ENCODE measurements around the gene CNPY3.
"Not testable (repeated sequence)": the region's sequence is repeated elsewhere in the genome, so short reads cannot be mapped to it uniquely, and the experiment has no call there.

The CNPY3 gene

DNA sequence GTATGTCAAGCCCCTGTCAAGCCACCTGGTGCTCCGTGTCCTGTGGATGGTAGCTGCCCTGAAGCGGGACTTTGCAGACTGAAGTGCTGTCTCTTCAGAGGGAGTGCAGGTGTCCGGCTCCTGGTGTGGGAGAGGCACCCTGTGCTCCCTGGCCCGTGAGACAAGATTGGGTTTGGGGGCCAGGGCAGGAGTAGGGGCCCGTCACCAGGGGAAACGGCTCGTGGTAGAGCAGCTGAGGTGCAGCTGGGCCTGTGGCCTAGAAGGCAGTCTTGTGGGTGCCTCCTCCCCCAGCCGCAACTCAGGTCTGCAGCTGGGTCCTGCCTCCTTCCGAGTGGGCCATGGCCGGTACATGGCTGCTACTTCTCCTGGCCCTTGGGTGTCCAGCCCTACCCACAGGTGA is 13.5 kb upstream of the CNPY3 start, which contains the start of gene PTCRA:
PTCRA (plus strand) TSS at position 322 of the 400 bp plus-strand sequence; CDS start at position 339, 17 bp downstream.
- no peak for DNase-seq (ENCODE audit: low read depth)

DNA sequence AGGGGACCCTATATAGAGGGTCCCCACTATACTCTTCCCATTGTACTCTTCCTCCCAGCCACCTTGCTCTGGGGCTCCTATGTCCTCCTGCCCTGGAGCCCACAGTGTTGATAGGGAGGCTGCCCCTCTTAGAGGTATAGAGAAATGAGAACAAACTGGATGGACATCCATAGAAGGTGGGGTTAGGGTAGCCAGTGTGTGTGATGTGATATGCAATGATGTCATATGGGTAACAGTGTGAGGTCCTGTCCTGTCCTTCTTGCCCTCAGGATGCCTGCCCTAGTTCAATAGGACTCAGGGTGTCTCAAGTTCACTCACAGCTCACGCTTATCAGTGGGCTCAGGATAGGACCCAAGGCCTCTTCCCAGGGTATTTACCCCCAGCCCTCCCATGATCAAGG is 13.0 kb upstream of the CNPY3 start:
- DNase-seq (ENCODE audit: low read depth), result no peak

DNA sequence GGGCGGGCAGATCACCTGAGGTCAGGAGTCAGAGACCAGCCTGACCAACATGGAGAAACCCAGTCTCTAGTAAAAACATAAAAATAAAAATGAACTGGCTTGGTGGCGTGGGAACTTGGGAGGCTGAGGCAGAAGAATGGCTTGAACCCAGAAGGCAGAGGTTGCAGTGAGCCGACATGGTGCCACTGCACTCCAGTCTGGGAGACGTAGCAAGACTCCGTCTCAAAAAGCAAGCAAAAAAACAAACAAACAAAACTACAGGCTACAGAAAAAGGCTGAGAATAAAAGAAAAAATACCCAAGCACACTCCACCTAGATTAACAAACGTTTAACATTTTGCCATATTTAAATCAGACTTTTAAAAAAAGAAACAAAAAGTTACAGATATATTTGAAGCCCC is 7.5 kb upstream of the CNPY3 start:
- no peak for DNase-seq (ENCODE audit: low read depth)

DNA sequence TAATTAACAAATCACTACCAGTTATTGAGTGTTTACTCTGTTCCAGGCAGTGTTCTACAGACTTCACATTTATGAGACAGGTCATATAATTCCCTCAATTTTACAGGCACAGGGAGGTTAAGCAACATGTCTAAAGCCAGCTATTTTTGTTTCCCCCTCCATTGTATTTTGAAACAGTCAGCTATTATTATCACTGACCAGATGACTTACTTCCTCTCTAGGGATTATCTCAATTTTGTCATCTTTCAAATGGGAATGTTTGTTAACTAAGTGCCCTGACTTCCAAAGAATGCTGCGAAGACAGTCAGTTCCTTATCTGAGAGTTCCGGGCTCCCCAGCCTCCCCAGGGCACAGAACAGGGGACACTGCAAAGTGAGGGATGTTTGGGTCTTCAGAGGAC is 5.6 kb upstream of the CNPY3 start:
- DNase-seq (ENCODE audit: low read depth), result no peak

DNA sequence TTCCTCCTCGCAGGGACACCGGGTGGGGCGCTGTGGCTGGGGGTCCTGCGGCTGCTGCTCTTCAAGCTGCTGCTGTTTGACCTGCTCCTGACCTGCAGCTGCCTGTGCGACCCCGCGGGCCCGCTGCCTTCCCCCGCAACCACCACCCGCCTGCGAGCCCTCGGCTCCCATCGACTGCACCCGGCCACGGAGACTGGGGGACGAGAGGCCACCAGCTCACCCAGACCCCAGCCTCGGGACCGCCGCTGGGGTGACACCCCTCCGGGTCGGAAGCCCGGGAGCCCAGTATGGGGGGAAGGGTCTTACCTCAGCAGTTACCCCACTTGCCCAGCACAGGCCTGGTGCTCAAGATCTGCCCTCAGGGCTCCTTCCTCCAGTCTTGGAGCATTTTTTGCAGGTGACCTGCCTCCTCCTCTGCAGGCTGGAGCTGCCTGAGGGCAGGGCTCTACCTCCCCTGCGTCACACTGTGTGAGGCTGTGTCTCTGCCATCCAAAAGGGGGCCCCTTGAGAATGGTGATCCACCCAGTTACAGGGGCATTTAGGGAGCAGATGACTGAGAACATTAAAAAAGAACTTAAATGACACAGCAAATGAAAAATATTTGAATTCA is 3.9 kb upstream of the CNPY3 start:
- DNase-seq (ENCODE audit: low read depth), result no peak

DNA sequence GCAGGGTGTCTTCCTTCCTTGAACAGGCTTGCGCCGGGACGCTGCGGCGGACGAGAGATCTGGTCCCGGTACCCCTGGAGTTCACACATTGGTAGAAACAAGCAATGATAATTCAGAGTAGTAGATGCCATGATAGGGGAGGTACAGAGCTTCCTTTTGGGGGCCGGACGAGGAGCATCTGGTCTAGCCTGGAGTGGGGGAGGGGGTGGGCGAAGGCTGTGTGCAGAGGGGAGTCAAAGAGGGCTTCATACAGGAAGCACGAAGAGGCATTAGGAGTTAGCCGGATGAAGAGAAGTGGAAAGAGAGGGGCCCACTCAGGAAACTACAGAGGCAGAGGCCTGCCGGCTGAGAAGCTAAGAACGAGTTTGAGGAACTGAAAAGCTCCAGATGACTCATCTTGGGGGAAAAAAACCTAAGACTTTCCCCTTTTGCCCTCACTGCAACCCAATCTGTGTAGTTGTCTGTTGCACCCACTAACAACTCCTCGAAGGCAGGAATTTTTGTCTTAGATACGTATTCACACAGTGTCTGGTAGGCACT is 611 bp downstream of the CNPY3 start:
- DNase-seq (ENCODE audit: low read depth), result peak; percentile 37

DNA sequence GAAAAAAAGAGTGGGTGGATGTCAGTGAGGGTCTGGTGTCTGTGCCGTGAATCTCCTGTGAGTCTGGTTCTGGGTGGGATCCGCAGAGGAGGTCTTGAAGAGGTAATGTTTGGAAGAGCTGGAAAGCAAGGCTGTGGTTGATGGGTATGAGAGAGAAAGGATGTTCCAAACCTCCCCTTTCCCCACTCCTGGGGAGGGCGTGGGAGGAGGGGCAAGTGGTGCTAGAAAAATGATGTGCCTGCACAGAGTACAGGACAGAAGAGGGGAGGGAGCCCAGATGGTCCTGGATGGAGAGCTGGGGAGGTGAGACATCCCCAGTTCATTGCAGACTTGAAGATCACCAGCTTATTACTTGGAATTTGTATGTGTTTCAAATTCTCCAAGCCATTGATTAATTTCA is 3.1 kb downstream of the CNPY3 start:
- no peak for DNase-seq (ENCODE audit: low read depth)

DNA sequence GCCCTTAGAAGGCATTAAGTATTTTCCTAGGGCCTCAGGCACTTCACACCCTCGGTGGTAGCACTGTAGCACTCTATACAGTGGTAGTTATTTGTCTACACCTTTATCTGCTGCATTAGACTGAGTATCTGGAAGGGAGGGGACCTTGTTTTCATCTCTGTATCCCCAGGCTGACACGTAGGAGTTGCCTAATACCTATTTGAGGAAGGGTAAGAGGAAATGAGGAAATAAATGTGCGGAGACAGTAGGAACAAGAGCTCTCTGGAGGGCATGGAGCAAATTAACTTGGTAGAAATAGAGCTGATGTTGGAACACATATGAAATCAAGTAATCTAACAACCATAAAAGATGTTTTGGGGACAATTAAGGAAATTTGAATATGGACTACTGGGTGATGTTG is 3.9 kb downstream of the CNPY3 start:
- no peak for DNase-seq (ENCODE audit: low read depth)

DNA sequence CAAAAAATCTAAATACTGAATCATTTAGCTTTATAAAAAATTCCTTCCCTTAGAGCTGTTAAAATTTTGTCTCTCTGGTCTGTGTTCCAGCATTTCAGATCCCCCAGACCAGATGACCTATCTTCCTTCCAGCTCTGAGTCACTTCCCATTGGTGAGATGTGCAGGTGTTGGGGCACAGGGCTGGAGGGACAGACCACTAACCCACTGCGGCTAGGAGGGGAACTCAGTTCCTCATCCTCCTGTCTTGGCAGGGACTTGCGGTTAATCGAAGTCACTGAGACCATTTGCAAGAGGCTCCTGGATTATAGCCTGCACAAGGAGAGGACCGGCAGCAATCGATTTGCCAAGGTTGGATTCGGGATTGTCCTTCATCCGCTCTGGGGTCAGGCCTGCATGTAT is 6.0 kb downstream of the CNPY3 start:
- DNase-seq (ENCODE audit: low read depth), result no peak

DNA sequence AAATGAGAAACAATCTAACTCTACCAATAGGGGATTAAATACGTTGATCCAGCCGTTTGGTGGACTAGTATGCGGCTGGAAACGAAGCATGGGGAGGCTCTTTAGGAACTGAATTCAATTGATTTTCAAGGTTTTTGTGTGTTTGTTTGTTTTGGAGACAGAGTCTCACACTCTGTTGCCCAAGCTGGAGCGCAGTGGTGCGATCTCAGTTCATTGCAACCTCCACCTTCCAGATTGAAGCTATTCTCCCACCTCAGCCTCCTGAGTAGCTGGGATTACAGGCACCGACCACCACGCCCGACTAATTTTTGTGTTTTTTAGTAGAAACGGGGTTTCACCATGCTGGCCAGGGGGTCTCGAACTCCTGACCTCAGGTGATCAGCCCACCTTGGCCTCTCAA is 7.1 kb downstream of the CNPY3 start:
- no peak for DNase-seq (ENCODE audit: low read depth)

DNA sequence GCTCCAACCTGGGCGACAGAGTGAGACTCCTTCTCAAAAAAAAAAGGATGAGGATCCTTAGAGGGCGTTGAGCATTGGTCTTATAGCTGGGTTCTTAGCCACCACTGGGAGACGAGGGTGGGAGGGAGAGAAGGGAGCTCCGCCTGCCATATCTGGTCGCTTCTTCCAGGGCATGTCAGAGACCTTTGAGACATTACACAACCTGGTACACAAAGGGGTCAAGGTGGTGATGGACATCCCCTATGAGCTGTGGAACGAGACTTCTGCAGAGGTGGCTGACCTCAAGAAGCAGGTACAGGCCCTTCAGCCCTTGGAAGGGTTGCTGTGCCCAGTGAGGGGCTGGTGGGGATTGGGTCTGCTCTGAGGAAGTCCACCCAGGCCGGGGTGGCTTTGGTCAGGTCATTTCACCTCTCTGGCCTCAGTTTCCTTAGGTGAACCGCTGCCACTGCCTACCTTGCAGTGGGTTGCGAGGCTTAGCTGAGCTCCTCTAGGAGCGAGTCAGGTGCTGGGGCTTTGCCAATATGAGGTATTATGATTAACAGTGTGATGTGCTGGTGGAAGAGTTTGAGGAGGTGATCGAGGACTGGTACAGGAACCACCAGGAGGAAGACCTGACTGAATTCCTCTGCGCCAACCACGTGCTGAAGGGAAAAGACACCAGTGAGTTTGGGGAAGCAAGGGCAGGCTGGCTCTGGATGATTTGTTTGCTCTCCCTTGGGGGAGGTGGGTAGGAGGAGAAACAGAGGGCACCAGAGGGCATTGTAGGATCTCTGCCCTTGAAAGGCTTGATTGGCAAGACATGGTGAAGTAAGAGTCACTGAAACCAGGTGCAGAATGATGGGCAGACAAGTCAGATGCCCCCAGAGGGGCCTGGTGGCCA is 8.5 kb downstream of the CNPY3 start:
- no peak for DNase-seq (ENCODE audit: low read depth)

DNA sequence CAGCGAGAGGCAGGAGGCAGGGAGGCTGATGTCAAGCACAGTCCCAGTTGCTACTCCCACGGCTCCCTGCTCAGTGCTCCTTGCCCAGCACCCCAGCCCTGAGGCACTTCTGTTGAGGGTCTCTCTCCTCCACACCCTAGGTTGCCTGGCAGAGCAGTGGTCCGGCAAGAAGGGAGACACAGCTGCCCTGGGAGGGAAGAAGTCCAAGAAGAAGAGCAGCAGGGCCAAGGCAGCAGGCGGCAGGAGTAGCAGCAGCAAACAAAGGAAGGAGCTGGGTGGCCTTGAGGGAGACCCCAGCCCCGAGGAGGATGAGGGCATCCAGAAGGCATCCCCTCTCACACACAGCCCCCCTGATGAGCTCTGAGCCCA is 9.1 kb downstream of the CNPY3 start:
- DNase-seq (ENCODE audit: low read depth), result no peak

DNA sequence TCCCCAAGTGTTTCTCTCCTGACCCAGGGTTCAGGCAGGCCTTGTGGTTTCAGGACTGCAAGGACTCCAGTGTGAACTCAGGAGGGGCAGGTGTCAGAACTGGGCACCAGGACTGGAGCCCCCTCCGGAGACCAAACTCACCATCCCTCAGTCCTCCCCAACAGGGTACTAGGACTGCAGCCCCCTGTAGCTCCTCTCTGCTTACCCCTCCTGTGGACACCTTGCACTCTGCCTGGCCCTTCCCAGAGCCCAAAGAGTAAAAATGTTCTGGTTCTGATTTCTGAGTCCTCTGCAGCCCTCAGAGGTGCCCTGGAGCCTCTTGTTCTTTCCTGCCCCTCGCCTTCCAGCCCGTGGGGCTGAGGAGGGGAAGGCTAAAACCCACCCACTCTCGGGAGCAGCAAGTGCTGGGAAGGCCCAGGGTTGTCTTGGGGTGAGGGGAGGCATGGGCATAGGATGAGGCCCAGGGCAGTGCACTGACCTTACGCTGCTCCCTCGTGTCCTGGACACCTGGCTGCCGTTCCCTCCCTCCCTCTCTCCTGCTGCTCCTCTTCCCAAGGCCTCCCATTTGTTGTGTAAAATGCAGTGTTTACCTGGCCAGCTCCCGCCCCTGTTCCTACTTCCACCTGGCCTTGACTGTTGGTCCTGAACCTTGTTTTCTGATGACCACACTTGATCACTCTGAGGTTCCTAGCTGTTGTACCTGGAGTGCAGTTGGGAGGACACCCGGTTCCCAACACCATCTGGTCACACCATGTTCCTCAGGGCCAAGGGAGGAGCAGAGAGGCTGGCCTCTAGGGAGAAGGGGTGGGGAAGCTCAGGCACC is 9.9 kb downstream of the CNPY3 start:
- DNase-seq (ENCODE audit: low read depth), result no peak

DNA sequence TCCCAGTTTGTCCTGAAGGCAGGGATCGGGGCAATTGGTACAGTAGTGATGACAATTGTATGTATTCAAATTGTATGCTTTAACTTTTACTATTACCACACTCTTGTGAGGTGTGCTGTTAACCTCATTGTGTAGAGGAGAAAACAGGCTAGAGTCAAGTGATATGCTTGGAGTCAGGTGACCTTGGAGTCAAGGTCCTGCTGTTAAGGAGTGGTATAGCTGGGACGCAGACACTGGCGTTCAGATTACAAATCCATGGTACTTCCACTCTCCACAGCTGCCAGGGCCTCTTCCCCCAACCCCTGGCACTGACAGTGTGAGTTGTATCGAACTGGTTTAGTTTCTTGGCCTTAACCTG is 10.5 kb downstream of the CNPY3 start:
- DNase-seq (ENCODE audit: low read depth), result no peak

DNA sequence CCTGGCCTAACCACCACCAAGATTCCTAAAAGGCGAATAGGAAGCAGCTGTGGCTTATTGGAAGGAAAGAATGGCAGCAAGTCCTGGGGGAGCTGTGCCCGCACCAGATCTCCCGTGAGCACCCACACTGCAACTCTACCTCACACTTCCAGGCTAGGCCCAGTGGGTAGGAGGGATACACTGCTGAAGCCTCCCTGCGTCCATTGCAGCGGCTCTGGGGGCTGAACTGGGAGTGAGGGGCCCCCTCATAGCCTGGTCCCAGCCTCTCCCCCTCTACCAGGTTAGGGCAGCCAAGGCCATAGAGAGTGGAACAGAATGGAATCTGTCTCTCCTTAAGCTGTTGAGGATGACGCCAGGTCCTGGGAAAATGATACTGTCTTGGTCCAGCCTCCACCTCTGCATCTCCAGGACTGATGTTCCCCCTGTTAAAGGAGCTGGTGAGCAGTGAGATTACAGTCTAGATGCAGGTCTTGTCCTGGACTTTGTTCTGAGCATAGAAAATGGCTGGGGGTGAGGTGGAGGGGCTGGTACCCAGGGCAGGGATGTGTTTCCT is 11.3 kb downstream of the CNPY3 start:
- DNase-seq (ENCODE audit: low read depth), result no peak

DNA sequence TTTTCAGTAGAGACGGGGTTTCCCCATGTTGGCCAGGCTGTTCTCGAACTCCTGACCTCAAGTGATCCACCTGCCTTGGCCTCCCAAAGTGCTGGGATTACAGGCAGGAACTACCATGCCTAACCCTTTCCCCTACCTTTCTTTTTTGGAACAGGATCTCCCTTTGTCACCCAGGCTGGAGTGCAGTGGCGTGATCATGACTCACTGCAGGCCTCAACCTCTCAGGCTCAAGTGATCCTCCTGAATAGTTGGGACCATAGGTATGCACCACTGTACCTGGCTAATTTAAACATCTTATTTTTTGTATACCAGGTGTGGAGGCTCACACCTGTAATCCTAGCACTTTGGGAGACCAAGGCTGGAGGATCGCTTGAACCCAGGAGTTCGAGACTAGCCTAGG is 12.1 kb downstream of the CNPY3 start:
- not testable (repeated sequence) for DNase-seq (ENCODE audit: low read depth)

DNA sequence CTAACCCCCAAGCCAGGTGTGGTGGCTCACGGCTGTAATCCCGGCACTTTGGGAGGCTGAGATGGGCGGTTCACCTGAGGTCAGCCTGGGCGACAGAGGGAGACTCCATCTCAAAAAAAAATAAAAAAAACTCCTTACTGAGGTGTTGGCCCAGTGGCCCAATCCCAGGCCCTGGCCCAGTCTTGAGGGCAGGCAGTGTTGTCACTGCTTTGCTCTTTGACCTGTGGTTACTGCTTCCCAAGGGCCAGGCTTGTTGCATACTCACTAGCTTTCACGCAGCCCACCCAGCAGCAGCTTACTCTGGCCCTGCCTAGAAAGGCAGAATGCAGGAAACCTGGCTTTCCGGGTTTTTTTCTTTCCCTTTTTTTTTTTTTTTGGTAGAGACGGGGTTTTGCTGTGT is 13.2 kb downstream of the CNPY3 start:
- DNase-seq (ENCODE audit: low read depth), result no peak

DNA sequence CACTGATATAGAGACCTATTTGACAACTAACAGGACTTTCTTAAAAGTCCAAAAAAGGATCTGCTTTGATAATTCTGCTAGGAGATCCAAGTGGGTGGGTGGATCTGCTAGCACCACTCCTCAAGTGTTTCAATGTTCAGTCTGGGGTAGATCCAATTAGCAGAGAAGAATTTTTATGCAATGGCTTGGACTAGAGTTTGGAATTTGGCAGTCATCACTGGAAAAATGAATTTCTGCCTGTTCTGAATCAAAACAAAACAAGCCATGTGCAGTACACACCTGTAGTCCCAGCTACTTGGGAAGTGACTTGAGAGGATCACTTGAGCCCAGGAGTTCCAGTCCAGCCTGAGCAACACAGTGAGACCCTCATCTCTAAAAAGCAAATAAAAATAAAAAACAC is 18.7 kb downstream of the CNPY3 start:
- DNase-seq (ENCODE audit: low read depth), result no peak

DNA sequence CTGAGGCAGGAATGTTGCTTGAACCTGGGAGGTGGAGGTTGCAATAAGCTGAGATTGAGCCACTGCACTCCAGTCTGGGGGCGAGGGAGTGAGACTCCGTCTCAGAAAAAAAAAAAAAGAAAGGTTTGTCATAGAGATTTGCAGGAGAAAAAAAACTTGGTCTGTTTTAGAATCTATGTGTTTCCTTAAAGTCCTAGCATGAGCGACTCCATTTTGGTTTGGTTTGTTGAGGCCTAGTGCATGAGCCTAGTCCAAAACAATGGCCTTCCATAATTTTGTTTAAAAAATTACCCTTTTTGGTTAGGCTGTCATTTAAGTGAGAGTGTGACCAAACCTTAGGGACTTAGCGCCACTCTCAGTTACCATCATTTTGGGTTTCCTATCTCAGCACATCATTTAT is 23.1 kb downstream of the CNPY3 start:
- DNase-seq (ENCODE audit: low read depth), result no peak

DNA sequence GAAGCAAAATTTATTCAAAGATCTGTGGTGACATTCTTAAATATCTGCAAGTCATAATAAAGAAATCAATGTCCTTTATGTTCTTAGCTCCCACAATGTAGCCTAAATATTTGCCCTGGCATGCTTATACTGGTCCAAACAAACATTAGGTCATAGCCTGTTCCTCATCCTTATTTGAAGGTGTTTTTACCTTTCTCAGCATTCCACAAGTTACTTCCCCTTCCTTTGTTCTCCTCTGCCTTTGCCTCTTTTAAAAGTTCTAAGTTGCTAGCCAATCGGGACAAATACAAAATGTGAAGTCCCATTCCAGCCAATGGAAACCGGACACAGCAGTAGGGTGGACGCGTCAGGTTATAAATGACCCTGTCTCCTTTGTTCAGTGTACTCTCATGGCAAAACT is 25.1 kb downstream of the CNPY3 start:
- DNase-seq (ENCODE audit: low read depth), result not testable (repeated sequence)

DNA sequence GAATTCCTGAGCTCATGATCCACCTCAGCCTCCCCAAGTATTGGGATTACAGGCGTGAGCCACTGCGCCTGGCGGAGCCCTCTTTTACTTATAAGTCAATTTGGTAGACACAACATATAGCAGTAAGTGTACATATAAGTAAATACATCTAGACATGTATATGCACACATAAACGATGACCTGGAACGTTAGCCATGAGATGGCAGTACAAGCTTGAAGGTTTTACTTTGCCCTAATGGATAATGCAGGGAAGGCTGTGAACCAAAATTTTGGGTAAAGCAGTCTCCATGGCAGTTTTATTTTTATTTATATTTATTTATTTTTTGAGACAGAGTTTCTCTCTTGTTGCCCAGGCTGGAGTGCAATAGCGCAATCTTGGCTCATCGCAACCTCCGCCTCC is 28.8 kb downstream of the CNPY3 start:
- no peak for DNase-seq (ENCODE audit: low read depth)

DNA sequence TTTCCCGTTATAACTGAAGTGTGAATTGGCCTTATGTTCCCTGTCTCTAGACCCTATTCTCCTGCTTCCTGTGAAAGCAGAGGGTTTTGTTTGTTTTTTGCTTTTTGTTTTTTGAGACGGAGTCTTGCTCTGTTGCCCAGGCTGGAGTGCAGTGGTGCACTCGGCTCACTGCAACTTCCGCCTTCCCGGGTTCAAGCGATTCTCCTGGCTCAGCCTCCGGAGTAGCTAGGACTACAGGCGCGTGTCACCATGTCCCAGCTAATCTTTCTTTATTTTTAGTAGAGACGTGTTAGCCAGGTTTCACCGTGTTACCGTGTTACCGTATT is 30.6 kb downstream of the CNPY3 start:
- DNase-seq (ENCODE audit: low read depth), result no peak

Measured in activated T-helper 9 cell treated with anti-CD3 and anti-CD28 coated beads, Interleukin-2, amount 50 U/mL, for 16 hours (primary cell).